Activated naive CD4-positive, alpha-beta T cell treated with anti-CD3 and anti-CD28 coated beads, Interleukin-2, amount 50 U/mL, for 16 hours (primary cell): ENCODE data around the gene MAD1L1.
"Not testable (repeated sequence)": the region's sequence is repeated elsewhere in the genome, so short reads cannot be mapped to it uniquely, and the experiment has no call there.

Experiments
- DNase-seq: peaks from one replicate; pipeline ENCODE4 v3.0.0-alpha.2; 2020

MAD1L1 gene

DNA sequence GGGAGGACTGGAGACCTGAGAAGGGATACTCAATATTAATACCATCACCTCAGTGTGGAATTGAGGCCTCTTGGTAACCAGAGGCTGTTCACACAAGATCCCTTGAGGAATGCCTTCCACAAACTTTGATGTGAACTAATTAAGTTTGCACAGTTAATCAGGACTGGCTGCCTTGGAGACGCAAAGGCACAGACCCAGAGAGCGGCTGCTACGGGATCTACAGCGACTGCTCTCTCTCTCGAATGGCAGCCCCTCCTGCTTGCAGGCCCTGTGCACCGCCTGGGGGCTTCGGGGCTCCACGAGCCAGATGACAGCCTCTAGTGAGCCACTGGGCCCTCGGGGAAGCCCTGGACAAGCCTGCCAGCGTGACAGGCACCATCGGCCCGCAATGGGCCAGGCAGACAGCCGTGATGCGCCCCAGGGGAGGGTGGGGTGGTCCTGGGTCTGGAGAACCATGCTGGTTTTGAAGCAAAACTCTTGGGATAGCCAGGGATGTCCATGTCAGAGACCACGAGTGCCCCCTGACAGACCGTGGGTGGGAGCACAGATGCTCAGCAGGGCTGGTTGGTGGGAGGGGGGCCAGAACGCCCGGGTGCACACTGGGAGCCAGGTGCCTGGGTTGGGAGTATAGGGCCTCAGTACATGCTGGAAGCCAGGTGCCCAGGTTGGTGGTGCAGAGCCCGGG, 367.0 kb downstream of the MAD1L1 start:
- DNase-seq: no peak

DNA sequence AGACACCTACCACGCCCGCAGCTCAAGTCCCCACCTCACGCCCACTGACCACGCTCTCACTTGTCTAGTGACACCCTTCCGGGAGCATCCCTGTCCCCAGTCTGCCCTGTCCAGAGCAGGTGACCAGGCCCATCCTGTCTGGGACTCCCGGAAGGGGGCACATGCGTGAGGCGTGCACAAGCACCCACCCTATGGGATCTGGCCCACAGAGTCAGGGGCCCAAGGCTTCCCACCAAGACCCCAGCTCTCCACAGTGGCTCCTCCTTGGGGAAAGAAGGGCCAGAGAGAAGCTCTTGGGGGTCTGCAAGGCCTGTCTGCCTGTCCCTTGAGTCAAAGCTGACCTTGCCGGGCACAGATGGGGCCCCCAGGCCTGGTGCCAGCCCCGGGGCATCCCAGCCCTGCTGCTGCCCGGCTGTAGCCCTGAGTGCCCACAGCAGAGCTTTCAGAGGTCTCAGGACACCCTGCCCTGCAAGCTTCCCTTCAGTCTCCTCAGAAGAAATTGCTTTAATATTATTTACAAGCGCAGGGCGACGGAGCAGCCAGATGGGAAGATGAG, 367.7 kb downstream of the MAD1L1 start:
- DNase-seq: no peak

GRCh38 chr7:1864161-1864940, 368.4 kb downstream of the MAD1L1 start:
- DNase-seq: no peak

DNA sequence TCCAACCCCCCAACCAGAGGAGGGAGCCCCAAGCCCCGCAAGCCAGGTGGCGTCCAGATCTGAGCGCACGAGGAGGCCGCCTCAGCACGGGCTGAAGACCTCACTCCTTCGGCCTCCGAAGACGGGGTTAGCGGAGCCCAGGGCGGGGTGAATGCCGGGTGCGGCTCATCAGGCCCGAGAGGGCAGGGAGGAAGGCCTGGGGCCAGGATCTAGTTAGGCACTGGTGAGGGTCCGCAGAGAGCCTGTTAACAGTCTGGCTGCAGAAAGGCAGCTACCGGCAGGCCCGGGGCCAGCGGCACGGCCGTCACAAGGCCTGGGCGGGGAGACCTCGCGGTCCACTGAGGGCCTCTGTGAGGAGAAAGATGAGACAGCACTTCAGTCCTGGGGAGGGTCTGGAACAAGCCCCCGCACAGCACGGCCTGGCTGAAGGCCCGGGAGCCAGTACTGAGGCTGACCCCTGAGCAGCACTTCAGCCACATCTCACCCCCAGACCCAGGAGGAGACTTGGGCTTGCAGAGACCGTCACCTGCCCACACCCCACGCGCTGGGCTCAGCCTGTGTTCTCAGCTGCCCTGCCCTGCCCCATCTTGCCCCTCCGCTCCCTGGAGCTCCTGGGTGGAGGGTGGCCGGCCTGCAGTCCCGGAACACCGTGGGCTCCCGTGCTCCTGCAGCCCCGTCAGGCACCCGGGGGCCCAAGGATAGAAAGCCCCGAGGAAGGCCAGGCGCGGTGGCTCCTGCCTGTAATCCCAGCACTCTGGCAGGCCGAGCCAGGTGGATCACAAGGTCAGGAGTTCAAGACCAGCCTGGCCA, 369.4 kb downstream of the MAD1L1 start:
- DNase-seq: no peak

DNA sequence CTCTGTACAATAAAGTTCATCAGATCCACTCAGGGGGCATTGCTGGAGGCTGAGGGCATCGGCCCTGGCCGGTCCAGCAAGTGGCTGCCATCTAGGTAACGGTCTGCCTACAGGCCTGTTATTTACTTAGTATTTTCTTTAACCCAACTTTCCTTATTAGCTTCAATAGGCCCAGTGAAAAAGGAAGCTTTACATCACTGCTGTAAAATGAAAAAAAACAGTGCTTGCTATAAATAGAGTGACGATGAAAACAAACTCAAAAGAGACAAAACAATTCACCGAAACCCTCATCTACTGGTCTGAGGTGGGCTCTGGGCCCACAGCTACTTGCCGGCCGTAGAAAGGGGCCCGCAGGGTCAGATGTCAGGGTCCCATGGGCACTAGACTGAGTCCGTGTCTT, 370.2 kb downstream of the MAD1L1 start:
- DNase-seq: no peak

DNA sequence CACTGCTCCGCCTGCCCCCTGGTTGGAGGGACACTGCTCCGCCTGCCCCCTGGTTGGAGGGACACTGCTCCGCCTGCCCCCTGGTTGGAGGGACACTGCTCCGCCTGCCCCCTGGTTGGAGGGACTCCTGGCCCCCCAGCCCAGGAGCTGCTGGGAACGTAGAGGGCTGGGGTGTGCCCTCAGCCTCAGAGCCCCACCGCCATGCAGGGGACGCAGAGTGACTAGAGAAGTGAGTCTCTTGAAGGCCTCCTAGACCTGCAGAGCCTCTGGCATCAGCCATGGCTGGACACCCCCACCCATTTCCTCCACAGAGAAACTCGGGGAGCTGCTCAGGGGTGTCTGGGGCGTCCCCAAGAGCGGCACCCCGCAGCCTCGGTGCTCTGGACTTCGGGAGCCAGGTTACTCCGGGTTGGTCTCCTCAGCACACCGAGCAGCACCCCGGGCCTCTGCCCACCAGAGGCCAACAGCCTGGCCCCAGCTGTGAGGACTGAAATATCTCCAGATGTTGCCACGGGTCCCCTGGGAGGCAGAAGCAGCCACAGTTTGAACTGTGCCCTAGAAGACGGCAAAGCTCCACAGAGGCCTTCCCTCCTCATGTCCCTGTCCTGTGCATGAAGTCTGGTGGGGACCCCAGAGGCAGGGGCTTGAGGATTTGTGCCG, 370.8 kb downstream of the MAD1L1 start:
- DNase-seq: no peak

- DNase-seq: not testable (repeated sequence)
Measured at GRCh38 chr7:1860881-1861798, 371.6 kb downstream of the MAD1L1 start.

DNA sequence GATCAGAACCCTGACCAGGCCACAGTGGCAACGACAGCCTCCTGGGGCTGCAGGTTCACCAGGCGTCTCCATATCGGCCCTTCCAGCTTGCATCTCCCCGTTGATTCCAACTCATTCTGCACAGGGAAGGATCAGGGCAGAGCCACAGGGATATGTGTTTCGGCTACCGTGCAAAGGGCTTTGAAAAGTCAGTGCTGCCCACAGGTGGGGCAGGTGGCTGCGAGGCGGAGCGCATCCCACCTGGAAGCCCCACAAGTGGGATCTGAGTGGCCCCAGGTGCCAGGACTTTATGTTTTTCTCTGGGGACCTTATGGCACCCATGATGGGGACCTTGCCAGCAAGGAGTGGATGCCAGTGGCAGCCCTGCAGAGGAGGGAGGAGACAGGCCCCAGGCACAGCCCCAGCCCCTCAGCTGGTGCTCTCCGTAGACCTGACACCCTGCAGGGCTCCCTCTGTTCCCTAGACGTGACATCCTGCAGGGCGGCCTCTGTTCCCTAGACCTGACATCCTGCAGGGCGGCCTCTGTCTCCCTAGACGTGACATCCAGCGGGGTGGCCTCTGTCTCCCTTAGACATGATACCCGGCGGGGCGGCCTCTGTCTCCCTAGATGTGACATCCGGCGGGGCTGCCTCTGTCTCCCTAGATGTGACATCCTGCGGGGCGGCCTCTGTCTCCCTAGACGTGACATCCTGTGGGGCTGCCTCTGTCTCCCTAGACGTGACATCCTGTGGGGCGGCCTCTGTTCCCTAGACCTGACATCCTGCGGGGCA, 373.3 kb downstream of the MAD1L1 start:
- DNase-seq: no peak

DNA sequence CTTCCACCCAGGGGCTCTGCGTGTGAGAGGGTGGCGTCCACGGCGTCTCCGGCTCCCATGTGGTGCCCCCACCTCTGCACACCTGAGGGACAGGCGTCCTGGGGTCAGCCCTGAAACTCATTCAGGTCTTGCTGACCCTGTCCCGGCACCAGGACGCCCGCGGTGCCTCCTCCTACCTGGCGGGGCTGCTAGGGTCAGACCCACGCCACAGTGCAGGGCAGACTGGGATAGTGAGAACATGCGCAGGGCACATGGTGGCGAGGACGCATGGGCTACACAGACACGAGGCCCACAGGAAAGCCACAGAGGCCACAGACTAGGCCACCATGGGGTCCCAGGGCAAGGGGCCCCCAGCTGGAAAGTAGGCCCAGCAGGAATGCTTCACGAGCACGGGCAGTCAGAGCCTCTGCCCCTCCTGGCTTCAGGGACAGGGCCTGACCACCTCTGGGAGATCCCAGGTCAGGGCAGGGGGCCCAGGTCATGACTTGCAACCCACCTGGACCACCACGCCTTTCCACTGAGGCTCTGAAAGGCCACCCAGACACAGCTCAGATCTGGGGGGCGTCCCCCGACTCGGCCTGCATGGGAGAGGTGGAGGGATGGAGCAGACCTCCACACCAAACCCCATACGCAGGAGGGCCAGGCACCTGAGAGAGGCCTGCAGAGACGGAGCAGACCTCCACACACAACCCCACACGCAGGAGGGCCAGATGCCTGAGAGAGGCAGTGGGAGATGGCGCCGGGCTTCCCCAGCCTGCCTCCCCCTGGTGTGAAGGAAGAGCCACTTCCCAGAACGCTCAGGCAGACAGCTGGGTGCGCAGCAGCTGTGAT, 374.1 kb downstream of the MAD1L1 start:
- peak; percentile 4 for DNase-seq

DNA sequence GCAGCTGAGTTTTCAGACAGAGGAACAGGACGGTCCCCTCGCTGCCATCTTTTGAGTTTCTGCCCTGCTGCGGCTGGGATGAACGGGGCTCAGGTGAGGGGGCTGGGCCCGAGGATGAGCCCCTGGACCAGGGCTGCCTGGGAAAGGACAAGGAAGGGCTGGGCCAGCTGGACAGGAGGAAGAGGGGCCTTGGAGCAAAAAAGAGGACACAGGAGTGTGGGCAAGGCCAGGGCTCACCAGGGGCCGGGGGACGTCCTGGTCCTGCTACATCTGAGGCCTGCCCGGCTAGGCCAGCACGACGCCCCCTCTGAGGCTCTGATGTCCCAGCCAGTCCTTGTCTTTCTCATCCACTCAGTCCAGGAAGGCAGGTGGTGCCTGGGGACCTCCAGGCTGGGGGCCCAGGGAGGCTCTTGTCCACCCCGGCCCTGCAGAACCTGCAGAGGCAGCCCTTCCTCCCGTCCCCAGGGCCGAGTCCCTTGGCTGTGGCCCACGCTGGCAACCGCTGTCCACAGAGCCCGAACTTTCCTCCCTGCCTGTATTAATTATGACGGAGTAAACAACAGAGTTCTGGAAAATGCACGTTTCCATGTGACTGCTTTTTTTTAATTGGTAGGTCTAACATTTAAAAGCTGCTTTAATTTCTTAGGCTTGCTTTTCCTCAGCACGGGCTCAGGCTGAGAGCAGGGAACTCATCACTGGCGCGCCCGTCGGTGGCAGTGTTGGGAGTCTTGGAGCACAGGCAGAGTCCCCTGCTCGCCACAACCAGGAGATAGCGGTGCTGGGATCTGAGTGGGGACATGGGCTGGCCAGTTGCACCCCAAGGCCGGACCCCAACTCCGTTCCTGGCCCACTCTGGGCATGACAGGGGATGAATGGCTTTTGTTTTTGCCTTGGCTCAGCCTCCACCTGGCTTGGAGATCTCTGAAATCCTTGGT, 375.0 kb downstream of the MAD1L1 start:
- peak; percentile 7 for DNase-seq

GRCh38 chr7:1856888-1857441, 375.8 kb downstream of the MAD1L1 start:
- peak; percentile 9 for DNase-seq

DNA sequence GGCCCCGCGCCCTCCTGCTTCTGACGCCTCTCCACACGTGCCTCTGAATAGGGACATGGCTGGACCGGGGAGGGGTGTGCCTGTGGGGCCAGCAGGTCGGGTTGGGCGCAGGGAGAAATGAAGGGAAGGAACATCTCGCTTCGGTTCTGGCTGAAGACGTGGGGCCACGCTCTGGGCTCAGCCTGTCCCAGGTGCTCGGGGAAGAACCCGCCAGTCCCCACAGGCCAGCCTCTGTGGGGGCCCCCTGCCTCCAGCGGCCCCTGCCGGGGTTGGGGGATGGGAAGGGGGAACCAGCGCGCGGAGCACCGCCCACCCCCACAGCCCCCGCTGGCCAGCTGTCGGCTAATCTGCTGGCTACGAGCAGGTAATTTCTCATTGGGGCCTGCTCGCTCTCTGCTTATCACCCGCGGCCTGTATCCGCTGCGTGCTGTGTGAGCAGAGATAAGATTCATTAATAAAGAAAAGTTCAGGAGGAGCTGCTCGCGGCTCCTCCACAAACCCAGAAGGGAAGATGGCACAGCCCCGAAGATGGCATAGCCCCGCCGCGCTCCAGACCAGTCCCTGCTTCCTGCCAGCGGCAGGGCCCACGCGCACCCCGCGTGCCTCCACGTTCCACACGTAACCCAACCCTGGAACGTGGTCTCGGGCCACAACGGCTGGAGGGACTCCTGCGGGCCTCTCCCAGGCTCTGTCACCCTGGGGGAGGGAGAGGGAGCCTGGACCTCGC, 376.4 kb downstream of the MAD1L1 start:
- DNase-seq: peak; percentile 7

DNA sequence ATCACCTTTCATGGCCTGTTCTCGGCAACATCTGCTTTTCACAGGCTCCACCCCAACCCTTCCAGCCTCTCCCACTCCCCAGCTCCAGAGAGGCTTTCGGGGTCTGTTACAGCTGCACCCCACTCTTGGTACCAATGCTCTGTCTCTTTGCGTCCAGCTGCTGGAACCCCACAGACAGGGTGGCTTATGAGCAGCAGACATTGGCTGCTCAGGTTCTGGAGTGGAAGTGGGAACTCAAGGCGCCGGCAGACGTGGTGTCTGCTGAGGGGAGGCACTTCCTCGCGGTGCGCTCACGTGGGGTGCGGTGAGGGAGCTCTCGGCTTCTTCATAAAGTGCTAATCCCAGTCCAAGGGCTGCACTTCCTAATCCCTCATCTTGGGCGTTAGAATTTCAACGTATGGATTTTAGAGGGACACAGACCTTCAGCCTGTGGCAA, 377.0 kb downstream of the MAD1L1 start:
- DNase-seq: peak; percentile 4

- peak; percentile 7 for DNase-seq
Measured at GRCh38 chr7:1854866-1855724, 377.6 kb downstream of the MAD1L1 start.

DNA sequence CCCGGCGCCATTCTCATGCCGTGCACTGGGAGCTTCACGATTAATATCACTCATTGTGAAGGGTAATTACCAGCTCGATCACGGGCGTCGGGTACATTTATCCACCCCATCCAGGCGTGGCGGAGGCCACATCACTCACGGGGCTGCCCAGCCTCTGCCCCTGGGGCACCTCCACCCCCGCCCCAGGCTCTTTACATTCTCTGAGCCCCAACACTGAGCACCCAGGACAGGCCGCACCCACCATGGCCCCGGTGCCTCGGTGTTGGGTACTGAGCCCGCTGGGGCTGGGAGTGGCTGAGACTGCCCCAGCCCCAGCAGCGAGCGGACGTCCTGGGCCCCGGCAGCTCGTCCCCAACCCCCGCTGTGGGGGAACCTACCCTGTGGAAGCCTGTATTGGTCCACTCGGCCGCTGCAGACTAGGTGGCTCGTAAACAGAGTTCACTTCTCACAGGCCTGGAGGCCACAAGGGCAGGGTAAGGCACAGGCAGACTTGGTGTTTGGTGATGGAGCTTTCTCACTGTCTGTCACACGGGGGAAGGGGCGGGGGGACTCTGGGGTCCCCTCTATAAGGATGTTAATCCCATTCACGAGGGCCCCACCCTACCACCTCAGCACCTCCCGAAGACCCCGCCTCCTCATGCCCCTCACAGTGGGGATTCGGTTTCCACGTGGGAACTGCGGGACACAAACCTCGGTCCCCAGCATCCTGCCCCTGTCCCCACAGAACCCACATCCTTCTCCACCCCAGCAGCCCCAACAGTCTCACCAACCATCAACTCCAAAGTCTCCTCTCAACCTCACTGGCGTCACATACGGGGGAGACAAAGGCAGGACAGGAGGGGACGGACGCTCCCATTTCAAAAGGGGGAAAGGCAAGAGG, 378.5 kb downstream of the MAD1L1 start:
- DNase-seq: peak; percentile 5
